Hepatocyte (in vitro differentiated cells): Measurements from ENCODE around the gene FLVCR1. TPM values are rescaled to one million over a fixed set of nuclear protein-coding genes. Genes with fewer than 3 reads are reported as not detected.
"Not testable (repeated sequence)": the region's sequence is repeated elsewhere in the genome, so short reads cannot be mapped to it uniquely, and the experiment has no call there.

Experiments
- DNase-seq: peaks from one replicate; pipeline ENCODE4 v3.0.0-alpha.2; 2016; ENCODE audit warnings: low spot score
- H2AFZ ChIP-seq: fragments of 200-600 bp; sonication (generic); 2 replicates; pipeline ENCODE4 v1.6.0; 2016; ENCODE audit warnings: antibody characterized with exemption, mild to moderate bottlenecking
- H3K27ac ChIP-seq: fragments of 200-600 bp; sonication (generic); 2 replicates; pipeline ENCODE4 v1.5.1; 2016; ENCODE audit warnings: mild to moderate bottlenecking
- H3K27me3 ChIP-seq: fragments of 200-600 bp; sonication (generic); 2 replicates; pipeline ENCODE4 v1.6.1; 2016
- H3K36me3 ChIP-seq: fragments of 200-600 bp; sonication (generic); replicated peaks from 2 replicates; pipeline ENCODE4 v1.5.1; 2016; ENCODE audit warnings: low read depth; ENCODE audit not compliant: insufficient read depth
- H3K4me1 ChIP-seq: fragments of 200-600 bp; sonication (generic); 2 replicates; pipeline ENCODE4 v1.5.1; 2016; ENCODE audit warnings: mild to moderate bottlenecking, moderate library complexity; ENCODE audit not compliant: insufficient read depth
- H3K4me2 ChIP-seq: fragments of 200-600 bp; sonication (generic); 2 replicates; pipeline ENCODE4 v1.6.0; 2016
- H3K4me3 ChIP-seq: fragments of 200-600 bp; sonication (generic); 2 replicates; pipeline ENCODE4 v1.5.1; 2016; ENCODE audit warnings: mild to moderate bottlenecking
- H3K79me2 ChIP-seq: fragments of 200-600 bp; sonication (generic); 2 replicates; pipeline ENCODE4 v1.6.0; 2017; ENCODE audit warnings: mild to moderate bottlenecking
- H3K9me2 ChIP-seq: fragments of 200-600 bp; sonication (generic); replicated peaks from 2 replicates; pipeline ENCODE4 v1.6.0; 2017; ENCODE audit warnings: mild to moderate bottlenecking; ENCODE audit not compliant: insufficient read depth
- H3K9me3 ChIP-seq: fragments of 200-600 bp; sonication (generic); 2 replicates; pipeline ENCODE4 v1.5.1; 2016; ENCODE audit warnings: low read depth, mild to moderate bottlenecking
- H4K20me1 ChIP-seq: fragments of 200-600 bp; sonication (generic); 2 replicates; pipeline ENCODE4 v1.6.0; 2016; ENCODE audit warnings: mild to moderate bottlenecking; ENCODE audit not compliant: insufficient read depth, poor library complexity, severe bottlenecking
- CTCF ChIP-seq: fragments of 200-600 bp; sonication (generic); IDR thresholded peaks from 2 replicates; pipeline ENCODE4 v1.5.1; 2016; ENCODE audit warnings: antibody characterized with exemption, mild to moderate bottlenecking; ENCODE audit not compliant: poor library complexity
- EZH2 ChIP-seq: fragments of 200-600 bp; sonication (generic); IDR thresholded peaks from 2 replicates; pipeline ENCODE4 v1.6.1; 2016; ENCODE audit warnings: antibody characterized with exemption, mild to moderate bottlenecking, borderline replicate concordance
- EZH2phosphoT487 ChIP-seq: fragments of 200-600 bp; sonication (generic); IDR thresholded peaks from one replicate; pipeline ENCODE4 v1.6.1; 2018; ENCODE audit warnings: antibody characterized with exemption, mild to moderate bottlenecking, low read depth, moderate library complexity; ENCODE audit not compliant: unreplicated experiment, severe bottlenecking
- WGBS: methylation state at CpG from one replicate; pipeline ENCODE4 v1.1.6; 2016; ENCODE audit warnings: low lambda C conversion rate; ENCODE audit errors: missing lambda C conversion rate; 5-methylcytosine and 5-hydroxymethylcytosine counted together
- polyA plus RNA-seq: library from polyadenylated mRNA; unstranded; fragments of >200 nt; fragmentation: Nextera tagmentation; extraction: Ambion mirVana; gene quantifications from 2 replicates; pipeline ENCODE4 v1.2.1, GENCODE V29; 2016
- total RNA-seq: library from RNA; depleted of rRNA; stranded (reverse); fragments of >200 nt; gene quantifications from 2 replicates; pipeline ENCODE4 v1.2.3, GENCODE V29; 2014

FLVCR1 gene
- total and polyA plus RNA-seq, 2 experiments from 2014 or later: 9.9 to 32.5 TPM

GRCh38 chr1:212827171-212827776, 30.8 kb upstream of the FLVCR1 start:
- Histone ChIP-seq H3K9me3 (no peaks in the 10 kb centered on the region), H3K4me2 (peak overlapping the region; percentile 51), H3K4me3 (no peak overlapping the region), H3K27me3 (no peaks in the 10 kb centered on the region), H3K36me3 (no peaks in the 10 kb centered on the region), H3K79me2 (no peaks in the 10 kb centered on the region), H3K9me2 (no peaks in the 10 kb centered on the region), H3K4me1 (peaks cover 33% of the 10 kb centered on the region), H4K20me1 (no peaks in the 10 kb centered on the region), H2AFZ (no peak overlapping the region), H3K27ac (peak overlapping the region; percentile 91)
- DNase-seq: no peak
- WGBS: 79% methylated on average over 4 of the region's 4 CpGs
- TF ChIP-seq CTCF: no peak
- no peak for TF ChIP-seq EZH2phosphoT487
- TF ChIP-seq EZH2: no peak

- whole genome bisulfite sequencing: 18% methylated on average over 5 of the region's 5 CpGs
- Histone ChIP-seq H3K79me2 (no peaks in the 10 kb centered on the region), H3K27ac (peak overlapping the region; percentile 92), H3K4me2 (peak overlapping the region; percentile 22), H3K9me3 (no peaks in the 10 kb centered on the region), H2AFZ (no peak overlapping the region), H4K20me1 (no peaks in the 10 kb centered on the region), H3K9me2 (no peaks in the 10 kb centered on the region), H3K36me3 (no peaks in the 10 kb centered on the region), H3K27me3 (no peaks in the 10 kb centered on the region), H3K4me3 (no peak overlapping the region), H3K4me1 (peaks cover 37% of the 10 kb centered on the region)
- peak; percentile 67 for DNase-seq
- TF ChIP-seq EZH2 (no peak), CTCF (no peak), EZH2phosphoT487 (no peak)
Measured at GRCh38 chr1:212827831-212828278, 30.2 kb upstream of the FLVCR1 start.

GRCh38 chr1:212828395-212828794, 29.7 kb upstream of the FLVCR1 start:
- H4K20me1 ChIP-seq: no peaks in the 10 kb centered on the region
- 73% methylated on average over 2 of the region's 2 CpGs for WGBS
- no peaks in the 10 kb centered on the region for H3K9me2 ChIP-seq
- H3K4me3 ChIP-seq: no peak overlapping the region
- TF ChIP-seq CTCF (no peak), EZH2phosphoT487 (no peak), EZH2 (no peak)
- H2AFZ ChIP-seq: no peak overlapping the region
- no peaks in the 10 kb centered on the region for H3K79me2 ChIP-seq
- peaks cover 40% of the 10 kb centered on the region for H3K4me1 ChIP-seq
- H3K27me3 ChIP-seq: no peaks in the 10 kb centered on the region
- no peaks in the 10 kb centered on the region for H3K36me3 ChIP-seq
- DNase-seq: no peak
- H3K27ac ChIP-seq: peak overlapping the region; percentile 92
- no peaks in the 10 kb centered on the region for H3K9me3 ChIP-seq
- peak overlapping the region; percentile 22 for H3K4me2 ChIP-seq

GRCh38 chr1:212833211-212834207, 24.6 kb upstream of the FLVCR1 start:
- peak; percentile 48 for DNase-seq
- 48% methylated on average over 8 of the region's 8 CpGs for WGBS

More at GRCh38 chr1:212833211-212834207, 24.6 kb upstream of the FLVCR1 start:
- peak overlapping the region; percentile 25 for H3K4me2 ChIP-seq
- H3K9me3 ChIP-seq, H3K36me3 ChIP-seq, H3K27me3 ChIP-seq, H4K20me1 ChIP-seq, H2AFZ ChIP-seq, H3K4me3 ChIP-seq, H3K79me2 ChIP-seq, H3K9me2 ChIP-seq: not testable (repeated sequence)
- H3K4me1 ChIP-seq: peaks cover 12% of the 10 kb centered on the region
- H3K27ac ChIP-seq: peak overlapping the region; percentile 86
